SK-N-SH treated with all-trans-retinoic acid at 6 μM for 48 hours (cell line): ENCODE results near the gene STXBP1.

ENCODE experiments used
- CSDC2 ChIP-seq: fragments of 250-450 bp; sonication (Bioruptor Pico); IDR thresholded peaks from 2 replicates; pipeline ENCODE4 v1.5.0; 2020; ENCODE audit warnings: mild to moderate bottlenecking, moderate library complexity
- ESRRG ChIP-seq: fragments of 250-450 bp; sonication (Bioruptor Pico); IDR thresholded peaks from 2 replicates; pipeline ENCODE4 v1.6.1; 2021; ENCODE audit warnings: mild to moderate bottlenecking
- PATZ1 ChIP-seq: fragments of 250-450 bp; sonication (Bioruptor Pico); IDR thresholded peaks from 2 replicates; pipeline ENCODE4 v1.8.0; 2020; ENCODE audit warnings: mild to moderate bottlenecking, moderate library complexity, borderline replicate concordance
- PPARA ChIP-seq: fragments of 250-450 bp; sonication (Bioruptor Pico); IDR thresholded peaks from 2 replicates; pipeline ENCODE4 v1.5.0; 2020; ENCODE audit warnings: mild to moderate bottlenecking, borderline replicate concordance
- RARB ChIP-seq: fragments of 250-450 bp; sonication (Bioruptor Pico); IDR thresholded peaks from 2 replicates; pipeline ENCODE4 v1.8.0; 2021; ENCODE audit warnings: mild to moderate bottlenecking, moderate library complexity
- SNAI2 ChIP-seq: fragments of 250-450 bp; sonication (Bioruptor Pico); IDR thresholded peaks from 2 replicates; pipeline ENCODE4 v1.5.0; 2020; ENCODE audit warnings: mild to moderate bottlenecking, moderate library complexity
- TCF4 ChIP-seq: fragments of 250-450 bp; sonication (Bioruptor Pico); IDR thresholded peaks from 2 replicates; pipeline ENCODE4 v1.8.0; 2021; ENCODE audit warnings: mild to moderate bottlenecking, moderate library complexity, borderline replicate concordance
- TOX ChIP-seq: fragments of 250-450 bp; sonication (Bioruptor Pico); IDR thresholded peaks from 2 replicates; pipeline ENCODE4 v1.8.0; 2021; ENCODE audit warnings: mild to moderate bottlenecking, moderate library complexity, borderline replicate concordance
- ZC3H10 ChIP-seq: fragments of 250-450 bp; sonication (Bioruptor Pico); IDR thresholded peaks from 2 replicates; pipeline ENCODE4 v1.5.1; 2021; ENCODE audit warnings: mild to moderate bottlenecking, moderate library complexity
- ZFP30 ChIP-seq: fragments of 450-650 bp; formaldehyde crosslinking; IDR thresholded peaks from 2 replicates; pipeline ENCODE4 v1.5.0; 2022; ENCODE audit warnings: mild to moderate bottlenecking, moderate library complexity
- ZNF70 ChIP-seq: fragments of 450-650 bp; formaldehyde crosslinking; IDR thresholded peaks from 2 replicates; pipeline ENCODE4 v1.5.0; 2020; ENCODE audit warnings: mild to moderate bottlenecking, moderate library complexity
- ZNF8 ChIP-seq: fragments of 450-650 bp; formaldehyde crosslinking; IDR thresholded peaks from 2 replicates; pipeline ENCODE4 v1.5.0; 2020; ENCODE audit warnings: mild to moderate bottlenecking, moderate library complexity
- TF ChIP-seq, protein P1 (sequence below): fragments of 250-450 bp; sonication (Bioruptor Pico); IDR thresholded peaks from 2 replicates; pipeline ENCODE4 v1.5.1; 2020; ENCODE audit warnings: low read depth, mild to moderate bottlenecking, moderate library complexity
- TF ChIP-seq, protein P2 (sequence below): fragments of 250-450 bp; sonication (Bioruptor Pico); IDR thresholded peaks from 2 replicates; pipeline ENCODE4 v1.5.1; 2021; ENCODE audit warnings: mild to moderate bottlenecking, moderate library complexity

- TF ChIP-seq PATZ1 (CRISPR knock-in tag) (no peak), ZFP30 (CRISPR knock-in tag) (no peak), TOX (CRISPR knock-in tag) (no peak), ZNF8 (no peak), ESRRG (no peak), ZC3H10 (CRISPR knock-in tag) (no peak), PPARA (CRISPR knock-in tag) (no peak), CSDC2 (CRISPR knock-in tag) (no peak), TCF4 (CRISPR knock-in tag) (no peak; the same call in 1 of the 2 replicates), RARB (CRISPR knock-in tag) (no peak), ZNF70 (CRISPR knock-in tag) (no peak), SNAI2 (CRISPR knock-in tag) (no peak)
- TF ChIP-seq, protein P1, sequence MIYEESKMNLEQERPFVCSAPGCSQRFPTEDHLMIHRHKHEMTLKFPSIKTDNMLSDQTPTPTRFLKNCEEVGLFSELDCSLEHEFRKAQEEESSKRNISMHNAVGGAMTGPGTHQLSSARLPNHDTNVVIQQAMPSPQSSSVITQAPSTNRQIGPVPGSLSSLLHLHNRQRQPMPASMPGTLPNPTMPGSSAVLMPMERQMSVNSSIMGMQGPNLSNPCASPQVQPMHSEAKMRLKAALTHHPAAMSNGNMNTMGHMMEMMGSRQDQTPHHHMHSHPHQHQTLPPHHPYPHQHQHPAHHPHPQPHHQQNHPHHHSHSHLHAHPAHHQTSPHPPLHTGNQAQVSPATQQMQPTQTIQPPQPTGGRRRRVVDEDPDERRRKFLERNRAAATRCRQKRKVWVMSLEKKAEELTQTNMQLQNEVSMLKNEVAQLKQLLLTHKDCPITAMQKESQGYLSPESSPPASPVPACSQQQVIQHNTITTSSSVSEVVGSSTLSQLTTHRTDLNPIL (CRISPR knock-in tag): no peak
- TF ChIP-seq, protein P2, sequence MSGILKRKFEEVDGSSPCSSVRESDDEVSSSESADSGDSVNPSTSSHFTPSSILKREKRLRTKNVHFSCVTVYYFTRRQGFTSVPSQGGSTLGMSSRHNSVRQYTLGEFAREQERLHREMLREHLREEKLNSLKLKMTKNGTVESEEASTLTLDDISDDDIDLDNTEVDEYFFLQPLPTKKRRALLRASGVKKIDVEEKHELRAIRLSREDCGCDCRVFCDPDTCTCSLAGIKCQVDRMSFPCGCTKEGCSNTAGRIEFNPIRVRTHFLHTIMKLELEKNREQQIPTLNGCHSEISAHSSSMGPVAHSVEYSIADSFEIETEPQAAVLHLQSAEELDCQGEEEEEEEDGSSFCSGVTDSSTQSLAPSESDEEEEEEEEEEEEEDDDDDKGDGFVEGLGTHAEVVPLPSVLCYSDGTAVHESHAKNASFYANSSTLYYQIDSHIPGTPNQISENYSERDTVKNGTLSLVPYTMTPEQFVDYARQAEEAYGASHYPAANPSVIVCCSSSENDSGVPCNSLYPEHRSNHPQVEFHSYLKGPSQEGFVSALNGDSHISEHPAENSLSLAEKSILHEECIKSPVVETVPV (CRISPR knock-in tag): no peak
These were observed 122.2 kb downstream of the STXBP1 start for GRCh38 chr9:127734247-127734746.
